ENCODE data around the gene BBOX1.
"Not testable (repeated sequence)": the region's sequence is repeated elsewhere in the genome, so short reads cannot be mapped to it uniquely, and the experiment has no call there.

BBOX1 gene

DNA sequence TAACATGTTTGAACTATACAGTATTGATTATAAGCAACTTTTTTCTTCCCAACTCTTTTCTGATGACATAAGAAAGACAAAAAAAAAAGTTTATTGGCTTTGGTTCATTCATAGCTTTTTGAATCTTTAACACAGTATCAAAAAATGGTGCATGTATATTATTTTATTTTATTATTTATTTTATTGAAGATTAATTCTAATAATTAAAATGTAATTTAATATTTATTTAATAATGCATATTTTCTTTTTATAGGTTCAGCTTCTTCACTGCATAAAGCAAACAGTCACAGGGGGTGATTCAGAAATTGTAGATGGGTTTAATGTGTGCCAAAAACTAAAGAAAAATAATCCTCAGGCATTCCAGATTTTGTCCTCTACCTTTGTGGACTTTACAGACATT lies 78.8 kb downstream of the BBOX1 start:
- Histone ChIP-seq H3K4me3 (ENCODE audit: insufficient read depth, low read depth, low read length) (no peak overlapping the region), H3K27ac (ENCODE audit: insufficient read depth, low read depth, low read length, poor library complexity, severe bottlenecking) (no peak overlapping the region), H3K36me3 (ENCODE audit: control insufficient read depth, insufficient read depth, low read length) (no peaks in the 10 kb centered on the region), H3K27me3 (ENCODE audit: control insufficient read depth, insufficient read depth, low read length, poor library complexity, severe bottlenecking) (no peaks in the 10 kb centered on the region), H3K9me3 (ENCODE audit: control insufficient read depth, low read length) (no peaks in the 10 kb centered on the region), H3K4me1 (ENCODE audit: control insufficient read depth, insufficient read depth, low read length) (no peaks in the 10 kb centered on the region)

DNA sequence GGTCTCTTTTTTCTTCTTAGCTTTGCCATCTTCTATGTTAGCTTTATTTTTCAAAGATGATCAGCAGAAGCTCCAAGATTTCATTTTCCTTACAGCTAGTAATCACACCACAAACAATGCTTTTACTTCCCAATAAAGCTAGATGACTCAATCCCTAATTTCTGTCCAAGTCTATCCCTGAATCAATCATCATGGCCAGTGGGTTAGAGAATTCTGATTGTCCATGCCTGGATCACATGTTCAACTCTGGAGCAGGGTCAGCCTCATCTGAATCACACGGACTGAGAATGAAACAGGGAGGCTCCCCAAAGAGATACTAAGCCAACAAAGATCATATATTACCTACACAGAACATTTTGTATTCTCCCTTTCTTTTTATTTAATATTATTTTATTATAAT lies 79.6 kb downstream of the BBOX1 start:
- H3K9me3 ChIP-seq (ENCODE audit: control insufficient read depth, low read length) = no peaks in the 10 kb centered on the region
- 90 to 91% methylated on average over 1 of the region's 1 CpG for WGBS, 2 experiments
- H3K36me3 ChIP-seq (ENCODE audit: control insufficient read depth, insufficient read depth, low read length) = no peaks in the 10 kb centered on the region
- no peak overlapping the region for H3K27ac ChIP-seq (ENCODE audit: insufficient read depth, low read depth, low read length, poor library complexity, severe bottlenecking)
- H3K27me3 ChIP-seq (ENCODE audit: control insufficient read depth, insufficient read depth, low read length, poor library complexity, severe bottlenecking) = no peaks in the 10 kb centered on the region
- no peaks in the 10 kb centered on the region for H3K4me1 ChIP-seq (ENCODE audit: control insufficient read depth, insufficient read depth, low read length)
- H3K4me3 ChIP-seq (ENCODE audit: insufficient read depth, low read depth, low read length) = no peak overlapping the region

DNA sequence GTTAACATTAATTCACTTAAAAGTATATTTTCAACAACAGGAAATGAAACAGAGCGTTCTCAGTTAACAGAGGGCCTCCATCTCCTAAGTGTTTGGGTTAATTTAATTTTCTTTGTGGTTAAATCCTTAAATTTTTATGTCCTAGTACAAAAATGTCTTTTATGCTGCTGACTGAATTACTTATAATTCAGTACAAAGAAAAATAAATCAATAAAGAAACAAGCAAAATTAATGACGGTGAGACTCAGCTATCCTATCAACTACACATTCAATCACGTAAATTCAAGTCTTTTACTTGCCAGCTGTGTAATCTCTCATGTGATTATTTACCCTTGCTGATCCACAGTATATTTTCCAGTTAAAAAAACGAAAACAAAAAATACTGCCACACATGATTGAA lies 81.4 kb downstream of the BBOX1 start:
- Histone ChIP-seq H3K27me3 (ENCODE audit: control insufficient read depth, insufficient read depth, low read length, poor library complexity, severe bottlenecking) (no peaks in the 10 kb centered on the region), H3K4me3 (ENCODE audit: insufficient read depth, low read depth, low read length) (no peak overlapping the region), H3K36me3 (ENCODE audit: control insufficient read depth, insufficient read depth, low read length) (no peaks in the 10 kb centered on the region), H3K27ac (ENCODE audit: insufficient read depth, low read depth, low read length, poor library complexity, severe bottlenecking) (no peak overlapping the region), H3K9me3 (ENCODE audit: control insufficient read depth, low read length) (no peaks in the 10 kb centered on the region), H3K4me1 (ENCODE audit: control insufficient read depth, insufficient read depth, low read length) (no peaks in the 10 kb centered on the region)
- 86 to 87% methylated on average over 2 to 4 of the region's 4 CpGs for WGBS, 2 experiments

DNA sequence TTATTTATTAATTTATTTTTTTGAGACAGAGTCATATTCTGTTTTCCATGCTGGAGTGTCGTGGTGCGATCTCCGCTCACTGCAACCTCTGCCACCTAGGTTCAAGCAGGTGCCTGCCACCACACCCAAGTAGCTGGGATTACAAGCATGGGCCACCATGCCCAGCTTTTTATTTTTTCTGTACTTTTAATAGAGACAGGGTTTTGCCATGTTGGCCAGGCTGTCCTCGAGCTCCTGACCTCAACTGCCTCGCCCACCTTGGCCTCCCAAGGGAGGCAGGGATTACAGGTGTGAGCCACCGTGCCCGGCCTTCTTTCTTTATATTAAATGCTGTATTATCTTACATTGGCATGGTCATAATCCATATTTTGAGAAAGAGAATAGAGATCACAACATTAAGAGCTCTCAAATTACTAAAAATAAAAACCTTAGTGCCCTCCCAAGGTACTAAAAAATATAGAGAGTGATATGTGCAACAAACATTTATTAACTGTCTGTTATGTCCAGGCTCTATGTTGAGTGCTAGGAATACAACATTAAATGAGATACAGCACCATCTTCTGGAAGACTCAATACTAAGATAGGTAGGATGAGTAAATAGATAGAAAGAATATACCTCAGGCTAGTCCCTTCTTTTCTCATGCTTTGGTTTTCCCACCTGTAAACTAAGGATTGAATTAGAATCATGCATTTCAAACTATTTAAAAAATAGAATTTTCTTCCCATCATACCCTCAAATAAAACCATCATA lies 84.1 kb downstream of the BBOX1 start:
- Histone ChIP-seq H3K4me3 (ENCODE audit: insufficient read depth, low read depth, low read length) (no peak overlapping the region), H3K27me3 (ENCODE audit: control insufficient read depth, insufficient read depth, low read length, poor library complexity, severe bottlenecking) (no peaks in the 10 kb centered on the region), H3K36me3 (ENCODE audit: control insufficient read depth, insufficient read depth, low read length) (no peaks in the 10 kb centered on the region), H3K4me1 (ENCODE audit: control insufficient read depth, insufficient read depth, low read length) (no peaks in the 10 kb centered on the region), H3K27ac (ENCODE audit: insufficient read depth, low read depth, low read length, poor library complexity, severe bottlenecking) (no peak overlapping the region), H3K9me3 (ENCODE audit: control insufficient read depth, low read length) (no peaks in the 10 kb centered on the region)
- WGBS, 2 experiments = 93 to 99% methylated on average over 5 to 7 of the region's 7 CpGs

DNA sequence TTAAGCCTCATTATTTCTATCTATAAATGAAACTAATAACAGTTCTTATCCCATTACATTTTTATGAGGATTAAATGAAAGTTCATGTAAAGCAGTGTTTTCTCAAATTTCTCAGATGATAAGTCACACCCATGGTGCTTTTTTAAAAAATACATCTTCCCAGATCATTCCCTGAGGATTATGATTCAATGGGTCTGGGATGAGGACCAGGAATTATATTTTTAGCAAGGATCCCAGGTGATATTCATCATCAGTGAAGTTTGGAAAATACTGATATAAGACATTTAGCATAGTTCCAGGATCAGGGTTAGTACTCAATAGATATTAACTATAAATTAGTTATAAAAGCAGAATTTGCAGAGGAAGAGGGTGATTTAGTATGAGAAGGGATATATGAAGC lies 89.1 kb downstream of the BBOX1 start:
- Histone ChIP-seq H3K9me3 (ENCODE audit: control insufficient read depth, low read length) (no peaks in the 10 kb centered on the region), H3K36me3 (ENCODE audit: control insufficient read depth, insufficient read depth, low read length) (no peaks in the 10 kb centered on the region), H3K27ac (ENCODE audit: insufficient read depth, low read depth, low read length, poor library complexity, severe bottlenecking) (no peak overlapping the region), H3K4me1 (ENCODE audit: control insufficient read depth, insufficient read depth, low read length) (no peaks in the 10 kb centered on the region), H3K27me3 (ENCODE audit: control insufficient read depth, insufficient read depth, low read length, poor library complexity, severe bottlenecking) (no peaks in the 10 kb centered on the region), H3K4me3 (ENCODE audit: insufficient read depth, low read depth, low read length) (no peak overlapping the region)

DNA sequence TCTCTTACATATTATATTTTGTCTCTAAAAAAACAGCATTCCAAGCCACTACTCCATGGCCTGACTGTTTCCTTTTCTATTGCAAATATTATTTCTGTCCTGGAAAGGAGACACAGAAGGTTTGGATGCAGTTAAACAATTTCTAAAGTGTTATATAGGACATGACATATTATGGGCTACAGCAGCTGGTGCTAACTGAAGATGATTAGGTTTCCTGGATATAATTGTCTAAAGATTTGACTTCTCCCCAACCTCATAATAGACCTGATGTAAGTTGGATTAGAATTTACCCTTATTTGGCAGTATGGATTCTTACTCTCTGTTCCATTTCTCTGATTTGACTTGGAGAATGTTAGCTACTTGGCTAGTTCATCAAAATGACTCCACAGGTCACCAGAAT lies 90.2 kb downstream of the BBOX1 start:
- H3K4me1 ChIP-seq (ENCODE audit: control insufficient read depth, insufficient read depth, low read length) = no peaks in the 10 kb centered on the region
- no peaks in the 10 kb centered on the region for H3K27me3 ChIP-seq (ENCODE audit: control insufficient read depth, insufficient read depth, low read length, poor library complexity, severe bottlenecking)
- no peaks in the 10 kb centered on the region for H3K9me3 ChIP-seq (ENCODE audit: control insufficient read depth, low read length)
- no peak overlapping the region for H3K27ac ChIP-seq (ENCODE audit: insufficient read depth, low read depth, low read length, poor library complexity, severe bottlenecking)
- no peak overlapping the region for H3K4me3 ChIP-seq (ENCODE audit: insufficient read depth, low read depth, low read length)
- H3K36me3 ChIP-seq (ENCODE audit: control insufficient read depth, insufficient read depth, low read length) = no peaks in the 10 kb centered on the region

DNA sequence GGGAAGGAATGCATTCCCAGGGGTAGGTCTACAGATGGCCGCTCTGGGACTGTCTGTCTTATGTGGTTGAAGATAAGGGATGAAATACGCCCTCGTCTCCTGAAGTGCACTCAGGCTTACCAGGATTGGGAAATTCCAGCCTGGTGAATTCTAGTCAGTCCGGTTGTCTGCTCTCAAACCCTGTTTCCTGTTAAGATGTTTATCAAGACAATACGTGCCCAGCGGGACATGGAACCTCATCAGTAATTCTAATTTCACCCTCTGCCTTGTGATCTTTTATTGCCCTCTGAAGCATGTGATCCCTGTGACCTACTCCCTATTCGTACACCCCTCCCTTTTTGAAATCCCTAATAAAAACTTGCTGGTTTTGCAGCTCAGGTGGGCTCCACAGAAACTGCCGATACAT lies 95.3 kb downstream of the BBOX1 start:
- H3K4me3 ChIP-seq (ENCODE audit: insufficient read depth, low read depth, low read length); H3K27me3 ChIP-seq (ENCODE audit: control insufficient read depth, insufficient read depth, low read length, poor library complexity, severe bottlenecking); H3K9me3 ChIP-seq (ENCODE audit: control insufficient read depth, low read length); H3K36me3 ChIP-seq (ENCODE audit: control insufficient read depth, insufficient read depth, low read length); H3K27ac ChIP-seq (ENCODE audit: insufficient read depth, low read depth, low read length, poor library complexity, severe bottlenecking); H3K4me1 ChIP-seq (ENCODE audit: control insufficient read depth, insufficient read depth, low read length): not testable (repeated sequence)
- WGBS, 2 experiments = 93 to 96% methylated on average over 8 of the region's 8 CpGs

DNA sequence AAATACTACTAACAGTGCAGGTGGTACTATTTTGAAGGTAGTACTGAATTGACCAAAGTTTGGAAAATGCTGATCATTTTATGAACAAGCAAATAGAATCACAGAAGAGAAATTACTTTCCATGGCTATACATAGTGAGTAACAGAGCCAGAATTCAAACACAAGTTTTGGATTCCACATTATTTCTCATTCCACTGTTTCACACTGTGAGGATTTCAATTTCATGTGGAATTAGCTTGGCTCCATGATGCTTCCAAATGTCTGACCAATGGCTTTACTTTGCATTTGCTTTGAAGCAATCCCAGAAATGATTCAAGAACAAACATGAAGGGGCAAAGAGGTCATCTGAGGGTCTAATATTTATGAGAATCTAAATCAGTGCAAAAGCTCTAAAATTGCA lies 98.1 kb downstream of the BBOX1 start:
- peaks cover 4% of the 10 kb centered on the region for H3K9me3 ChIP-seq (ENCODE audit: control insufficient read depth, low read length)
- no peak overlapping the region for H3K4me3 ChIP-seq (ENCODE audit: insufficient read depth, low read depth, low read length)
- no peaks in the 10 kb centered on the region for H3K4me1 ChIP-seq (ENCODE audit: control insufficient read depth, insufficient read depth, low read length)
- no peaks in the 10 kb centered on the region for H3K36me3 ChIP-seq (ENCODE audit: control insufficient read depth, insufficient read depth, low read length)
- no peaks in the 10 kb centered on the region for H3K27me3 ChIP-seq (ENCODE audit: control insufficient read depth, insufficient read depth, low read length, poor library complexity, severe bottlenecking)
- no peak overlapping the region for H3K27ac ChIP-seq (ENCODE audit: insufficient read depth, low read depth, low read length, poor library complexity, severe bottlenecking)

DNA sequence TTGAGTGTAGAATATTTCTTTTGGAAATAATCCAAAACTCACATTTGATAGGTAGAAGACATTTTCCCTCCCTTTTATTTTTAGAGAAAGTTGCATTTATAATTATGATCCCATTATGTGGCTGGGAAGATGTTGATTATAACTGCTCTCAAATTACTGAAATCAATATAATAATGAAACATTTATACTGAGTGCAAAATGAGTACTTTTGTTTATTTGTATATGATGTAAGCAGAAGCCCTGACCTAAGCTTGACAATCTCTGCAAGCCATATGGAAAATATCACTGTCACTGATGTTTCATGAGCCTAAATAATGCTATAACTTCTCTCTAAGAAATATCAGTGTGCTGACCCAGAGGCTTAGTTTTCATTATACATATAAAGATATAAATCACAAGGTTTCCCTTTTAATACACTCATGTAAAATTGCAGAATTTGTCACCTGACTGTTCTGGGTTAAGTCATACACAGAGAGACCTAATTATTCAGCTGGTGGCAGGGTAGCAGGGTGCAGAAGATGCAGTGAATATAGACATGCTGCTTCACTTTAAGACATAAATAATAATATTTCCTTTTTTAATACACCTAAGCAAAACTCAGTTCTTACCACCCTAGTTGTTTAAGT lies 99.2 kb downstream of the BBOX1 start:
- Histone ChIP-seq H3K4me1 (ENCODE audit: control insufficient read depth, insufficient read depth, low read length) (no peaks in the 10 kb centered on the region), H3K27me3 (ENCODE audit: control insufficient read depth, insufficient read depth, low read length, poor library complexity, severe bottlenecking) (no peaks in the 10 kb centered on the region), H3K27ac (ENCODE audit: insufficient read depth, low read depth, low read length, poor library complexity, severe bottlenecking) (no peak overlapping the region), H3K9me3 (ENCODE audit: control insufficient read depth, low read length) (peaks cover 4% of the 10 kb centered on the region), H3K36me3 (ENCODE audit: control insufficient read depth, insufficient read depth, low read length) (no peaks in the 10 kb centered on the region), H3K4me3 (ENCODE audit: insufficient read depth, low read depth, low read length) (no peak overlapping the region)

DNA sequence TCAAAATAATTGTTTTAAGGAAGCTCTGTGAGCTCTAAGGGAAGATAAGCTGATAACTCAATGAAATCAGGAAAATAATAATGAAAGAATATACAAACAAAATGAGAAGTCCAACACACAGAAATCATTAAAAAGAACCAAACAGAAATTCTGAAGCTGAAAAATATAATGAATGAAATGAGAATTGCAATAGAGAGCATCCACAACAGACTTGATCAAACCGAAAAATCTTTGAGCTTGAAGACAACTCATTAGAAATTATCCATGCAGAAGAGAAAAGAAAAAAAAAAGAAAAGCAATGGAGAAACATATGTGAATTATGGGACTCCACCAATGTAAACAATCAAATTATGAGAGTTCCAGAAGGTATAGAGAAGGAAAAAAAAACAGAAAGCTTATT lies 101.0 kb downstream of the BBOX1 start:
- no peak overlapping the region for H3K27ac ChIP-seq (ENCODE audit: insufficient read depth, low read depth, low read length, poor library complexity, severe bottlenecking)
- peaks cover 4% of the 10 kb centered on the region for H3K9me3 ChIP-seq (ENCODE audit: control insufficient read depth, low read length)
- H3K4me3 ChIP-seq (ENCODE audit: insufficient read depth, low read depth, low read length) = no peak overlapping the region
- 91% methylated on average over 1 of the region's 1 CpG; no CpG with 5 or more reads in 1 of the 2 experiments for WGBS, 2 experiments
- no peaks in the 10 kb centered on the region for H3K27me3 ChIP-seq (ENCODE audit: control insufficient read depth, insufficient read depth, low read length, poor library complexity, severe bottlenecking)
- H3K36me3 ChIP-seq (ENCODE audit: control insufficient read depth, insufficient read depth, low read length) = no peaks in the 10 kb centered on the region
- H3K4me1 ChIP-seq (ENCODE audit: control insufficient read depth, insufficient read depth, low read length) = no peaks in the 10 kb centered on the region

DNA sequence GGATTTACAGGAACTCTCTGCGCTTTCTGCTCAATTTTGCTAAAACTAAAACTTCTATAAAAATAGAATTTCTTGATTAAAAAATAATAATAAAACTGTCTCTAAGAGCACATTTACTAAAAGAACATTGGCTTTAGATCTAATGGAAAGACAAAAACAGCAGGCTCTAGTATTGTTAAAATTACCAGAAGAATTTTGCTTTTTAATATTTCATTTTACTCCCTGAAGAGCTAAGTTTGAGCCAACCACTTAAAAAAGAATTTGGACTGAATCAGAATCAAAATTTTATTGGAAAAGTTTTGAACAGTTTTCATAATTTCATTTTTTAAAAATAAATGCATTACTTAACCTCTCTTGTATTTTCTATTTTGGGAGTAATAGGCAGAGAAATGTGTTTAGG lies 107.3 kb downstream of the BBOX1 start:
- Histone ChIP-seq H3K9me3 (ENCODE audit: control insufficient read depth, low read length) (no peaks in the 10 kb centered on the region), H3K27ac (ENCODE audit: insufficient read depth, low read depth, low read length, poor library complexity, severe bottlenecking) (no peak overlapping the region), H3K27me3 (ENCODE audit: control insufficient read depth, insufficient read depth, low read length, poor library complexity, severe bottlenecking) (no peaks in the 10 kb centered on the region), H3K4me3 (ENCODE audit: insufficient read depth, low read depth, low read length) (no peak overlapping the region), H3K36me3 (ENCODE audit: control insufficient read depth, insufficient read depth, low read length) (no peaks in the 10 kb centered on the region), H3K4me1 (ENCODE audit: control insufficient read depth, insufficient read depth, low read length) (no peaks in the 10 kb centered on the region)
- WGBS, 2 experiments = no CpG with 5 or more reads among the region's 1 CpG

Measured in ectodermal cell (in vitro differentiated cells).